CD4-positive, alpha-beta T cell treated with Interleukin-6 at 100 ng/mL for 8 hours (primary cell): ENCODE measurements around the gene GTPBP1.

ENCODE experiments used
- DNase-seq: peaks from one replicate; pipeline ENCODE4 v3.0.0-alpha.2; 2020; ENCODE audit warnings: mixed read lengths, low spot score

Gene GTPBP1

GRCh38 chr22:38760477-38761201 is 54.9 kb downstream of the GTPBP1 start:
- no peak for DNase-seq

GRCh38 chr22:38761202-38762162 is 55.7 kb downstream of the GTPBP1 start:
- DNase-seq, result no peak

GRCh38 chr22:38762551-38762983 is 56.8 kb downstream of the GTPBP1 start:
- DNase-seq, result no peak

DNA sequence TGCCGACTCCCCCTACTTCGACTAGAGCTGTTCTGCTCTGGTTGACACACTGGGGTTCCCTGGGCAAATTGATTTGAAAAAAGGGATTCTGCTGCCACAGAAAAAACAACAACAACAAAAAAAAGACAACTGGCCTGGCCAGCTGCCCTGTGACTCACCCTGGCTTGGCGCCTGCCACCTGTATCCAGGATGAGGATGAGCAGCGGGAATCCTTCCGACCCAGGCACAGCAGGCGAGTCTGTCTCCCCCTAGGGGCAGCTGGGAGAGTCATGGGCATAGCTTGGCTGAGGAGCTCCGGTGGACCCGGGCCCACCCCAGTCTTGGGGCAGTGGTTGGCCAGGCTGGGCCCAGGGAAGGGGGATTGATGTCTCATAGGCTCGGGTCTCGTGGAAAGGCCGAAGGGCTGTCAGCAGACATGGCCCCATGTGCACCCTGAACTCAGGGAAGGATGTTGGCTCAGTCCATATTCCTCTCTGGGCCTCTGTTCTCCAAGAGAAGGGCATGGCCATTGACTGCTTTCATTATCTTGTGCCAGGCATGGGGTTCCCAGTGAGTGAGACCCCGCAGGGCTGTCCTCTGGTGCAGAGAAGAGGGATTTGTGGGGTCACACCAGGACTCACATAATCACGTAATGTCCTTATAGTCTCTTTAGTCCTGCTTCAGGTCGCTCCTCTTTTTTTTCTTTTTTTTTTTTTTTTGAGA is 60.5 kb downstream of the GTPBP1 start:
- DNase-seq, result peak; percentile 43

DNA sequence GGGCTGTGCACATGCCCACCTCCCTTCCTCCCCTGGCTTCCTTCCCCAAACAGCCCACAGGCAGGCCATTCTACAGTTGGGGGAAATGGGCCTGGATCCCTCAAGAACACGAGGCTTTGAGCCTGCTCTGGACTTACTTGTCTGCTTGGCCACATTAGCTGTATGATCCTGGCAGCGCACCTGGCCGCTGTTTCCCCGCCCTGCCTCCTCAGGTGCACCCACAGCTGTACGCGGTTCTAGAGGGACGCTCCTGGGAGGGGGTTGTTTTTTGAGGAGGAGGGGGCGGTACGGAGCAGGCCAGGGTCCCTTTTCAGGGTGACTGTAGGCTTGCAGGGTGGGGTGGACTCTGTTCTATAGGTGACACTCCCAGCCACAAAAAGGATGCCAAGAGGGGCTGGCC is 61.6 kb downstream of the GTPBP1 start:
- DNase-seq, result no peak

- no peak for DNase-seq
Observed at GRCh38 chr22:38768036-38768435, 62.3 kb downstream of the GTPBP1 start.

- no peak for DNase-seq
Observed at GRCh38 chr22:38770257-38770949, 64.7 kb downstream of the GTPBP1 start.

DNA sequence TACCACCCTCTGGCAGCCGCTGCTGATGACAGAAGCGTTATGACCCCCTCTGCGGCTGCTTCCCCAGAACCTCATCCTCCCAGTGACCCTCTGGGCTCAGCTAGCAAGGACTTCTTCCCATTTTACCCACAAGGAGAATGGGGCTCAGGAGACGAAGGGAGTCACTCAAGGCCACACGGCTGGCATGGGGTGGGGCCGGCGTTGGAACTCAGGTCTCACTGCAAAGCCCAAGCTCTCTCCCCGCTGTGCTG is 66.8 kb downstream of the GTPBP1 start:
- no peak for DNase-seq

- no peak for DNase-seq
Observed at GRCh38 chr22:38773363-38773946, 67.7 kb downstream of the GTPBP1 start.

GRCh38 chr22:38774496-38775166 is 68.9 kb downstream of the GTPBP1 start:
- DNase-seq, result no peak

- no peak for DNase-seq
Observed at GRCh38 chr22:38775656-38776055, 69.9 kb downstream of the GTPBP1 start.

DNA sequence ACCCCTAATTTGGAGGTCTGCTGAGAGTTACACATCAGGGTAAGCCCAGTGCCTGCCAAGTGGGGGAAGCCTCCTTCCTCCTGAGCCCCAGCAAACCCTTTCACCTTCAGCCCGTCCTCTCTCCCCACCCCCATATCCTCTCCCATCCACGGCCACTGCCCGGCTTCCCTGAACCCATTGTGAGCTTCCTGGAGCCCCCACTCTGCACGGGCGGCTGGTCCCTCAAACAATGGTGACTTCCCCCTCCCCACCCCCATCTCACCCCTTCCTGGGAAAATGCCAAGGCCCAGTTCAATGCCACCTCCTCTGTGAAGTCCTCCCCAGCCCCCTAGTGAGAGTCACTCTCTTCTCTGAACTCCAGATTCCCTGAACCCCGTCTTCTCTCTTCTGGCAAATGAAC is 70.3 kb downstream of the GTPBP1 start:
- no peak for DNase-seq

- DNase-seq, result no peak
Observed at GRCh38 chr22:38777087-38777671, 71.4 kb downstream of the GTPBP1 start.

DNA sequence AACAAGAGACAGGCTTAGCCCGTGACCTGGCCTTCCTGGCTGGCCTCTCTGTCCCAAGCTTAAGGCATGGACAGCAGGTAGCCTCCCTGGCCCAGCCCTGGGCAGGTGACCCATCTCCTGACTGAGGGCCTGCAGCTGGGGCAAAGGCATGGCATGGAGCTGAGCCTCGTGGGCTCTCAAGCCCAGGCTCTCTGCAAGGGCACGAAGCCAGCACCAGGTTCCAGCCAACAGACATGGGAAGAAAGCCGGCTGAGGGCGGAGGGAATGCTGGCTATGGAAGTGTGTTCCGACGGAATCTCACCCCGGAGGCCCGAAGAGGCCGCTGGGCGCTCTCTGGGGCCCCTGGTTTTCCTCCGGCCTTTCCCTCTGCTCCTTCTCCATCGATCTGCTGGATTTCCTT is 75.3 kb downstream of the GTPBP1 start:
- DNase-seq, result no peak

DNA sequence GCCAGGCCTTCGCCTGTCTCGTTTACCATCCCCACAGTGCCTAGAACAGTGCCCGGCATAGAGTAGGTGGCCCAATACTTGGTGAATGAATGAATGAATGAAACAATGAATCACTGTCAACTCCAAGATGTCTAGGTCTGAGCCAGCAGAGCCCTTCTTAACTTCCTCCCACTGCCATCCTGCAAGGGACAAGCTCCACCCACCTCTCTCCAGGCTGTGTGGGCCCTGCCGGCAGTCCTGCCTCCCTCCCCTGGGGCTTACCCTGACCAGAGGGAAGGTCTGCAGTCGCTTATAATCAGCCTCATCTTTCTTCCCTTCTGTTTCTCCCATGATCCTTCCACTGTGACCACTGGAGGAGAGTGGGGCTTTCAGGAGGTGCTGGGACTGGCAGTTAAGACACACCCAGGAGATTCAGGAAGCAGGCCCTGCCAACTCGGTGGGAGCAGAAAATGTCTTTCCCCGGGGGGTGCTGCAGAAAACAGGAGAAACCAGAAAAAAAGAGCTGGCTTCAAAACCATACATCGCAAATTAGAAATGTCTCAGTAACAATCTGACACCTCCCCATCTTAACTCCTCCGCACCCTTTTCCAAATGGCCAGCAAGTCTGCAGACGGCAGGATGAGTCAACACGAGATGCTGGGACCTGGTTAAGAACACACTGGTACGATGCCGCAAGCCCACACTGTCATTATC is 76.8 kb downstream of the GTPBP1 start:
- no peak for DNase-seq
